Lung (tissue), 16 donors: Measurements from ENCODE around the gene POC5. TPM values are rescaled to one million over a fixed set of nuclear protein-coding genes. Genes with fewer than 3 reads are reported as not detected.

Source experiments
- ATAC-seq: fragments of 200-7000 bp; cut with Tn5 transposase; one replicate; pipeline ENCODE4 v1.9.1; 2020; ENCODE audit warnings: moderate number of reproducible peaks; ENCODE audit not compliant: insufficient read depth, low FRiP score
- DNase-seq, 3 donors: peaks; one replicate each; pipeline ENCODE4 v3.0.0-alpha.2; 2013 to 2017
- H3K27ac ChIP-seq, 2 donors: one replicate each; pipeline ENCODE4 v1.5.1; 2013; ENCODE audit warnings: mild to moderate bottlenecking in 2 of 2, moderate library complexity in 2 of 2, control low read depth in 1 of 2, inconsistent platforms in 1 of 2, low read depth in 1 of 2, low read length in 1 of 2
- H3K27me3 ChIP-seq, 3 donors: one replicate each; pipeline ENCODE4 v1.5.1; 2013; ENCODE audit warnings: low read length in 2 of 3; ENCODE audit not compliant: control insufficient read depth in 3 of 3, insufficient read depth in 3 of 3
- H3K36me3 ChIP-seq, 4 donors: one replicate each; pipeline ENCODE4 v1.5.1; 2013; ENCODE audit warnings: low read length in 4 of 4, mild to moderate bottlenecking in 1 of 4, moderate library complexity in 1 of 4; ENCODE audit not compliant: control insufficient read depth in 4 of 4, insufficient read depth in 4 of 4
- H3K4me1 ChIP-seq, 5 donors: one replicate each; pipeline ENCODE4 v1.5.1; 2013; ENCODE audit warnings: low read length in 5 of 5, mild to moderate bottlenecking in 2 of 5, moderate library complexity in 1 of 5; ENCODE audit not compliant: control insufficient read depth in 5 of 5, insufficient read depth in 5 of 5
- H3K4me3 ChIP-seq: one replicate; pipeline ENCODE4 v1.5.1; 2013; ENCODE audit warnings: mild to moderate bottlenecking, control low read depth, moderate library complexity
- H3K9ac ChIP-seq, 2 donors: one replicate each; pipeline ENCODE4 v1.5.1; 2013; ENCODE audit warnings: low read length in 2 of 2, control low read depth in 1 of 2; ENCODE audit not compliant: insufficient read depth in 1 of 2
- H3K9me3 ChIP-seq, 4 donors: one replicate each; pipeline ENCODE4 v1.5.1; 2013; ENCODE audit warnings: low read length in 3 of 4, mild to moderate bottlenecking in 1 of 4, moderate library complexity in 1 of 4; ENCODE audit not compliant: control insufficient read depth in 4 of 4, insufficient read depth in 3 of 4
- WGBS, 2 donors: extraction: QIAGEN DNeasy Blood & Tissue Kit; methylation state at CpG; one replicate each; pipeline ENCODE4 v1.1.7; 2013; 5-methylcytosine and 5-hydroxymethylcytosine counted together
- long read RNA-seq, 5 donors: transcript quantifications; one replicate each; lab custom pipeline, GENCODE V29; 2026
- polyA plus RNA-seq, 2 donors: library from polyadenylated mRNA; stranded (reverse); fragments of 200-250 nt; gene quantifications; one replicate each; pipeline ENCODE4 v1.2.1, GENCODE V29; 2013
- total RNA-seq, 2 donors: library from RNA; depleted of rRNA in 1 of 2; stranded (reverse); fragments of >200 nt in 1 of 2; gene quantifications; one replicate each; pipeline ENCODE4 v1.2.1, GENCODE V29; 2014 to 2021
- TF ChIP-seq, protein P1 (sequence below): IDR thresholded peaks from 2 replicates; pipeline ENCODE4 v1.5.1; 2012; ENCODE audit warnings: mild to moderate bottlenecking; ENCODE audit errors: control extremely low read depth, extremely low read depth
- donor health status: control.
- donor health status: control.
- donor health status: Bipolar disorder and iron deficiency.
- donor health status: healthy.
- donor health status: DM: yes; HTN: yes; CAD: no.

POC5 gene
- total RNA-seq (10 to 100 TPM; 10.7 to 18.0 TPM), polyA plus RNA-seq (10 to 100 TPM in 1 of 2 donors, 1 to 10 TPM in 1; 7.7 to 11.4 TPM)
- long read RNA-seq, donor 1, partial matches to known transcripts, result 0 of 3 reads
- long read RNA-seq, donor 1, other reads (novel, unspliced or antisense), result 0 of 3 reads
- long read RNA-seq, donor 2, result 0 reads
- long read RNA-seq, donor 3, result 0 reads
- long read RNA-seq, donor 4, partial matches to known transcripts, result 0 of 1 reads
- long read RNA-seq, donor 4, other reads (novel, unspliced or antisense), result 0 of 1 reads
- long read RNA-seq, donor 5, result 0 reads

GRCh38 chr5:75717082-75717922, at the start of gene POC5:
TSS of gene POC5 (minus strand) at chr5:75717437. CDS start at chr5:75712937, 4,500 bp downstream.
- no peaks in the 10 kb centered on the region for H3K27me3 ChIP-seq
- no peaks in the 10 kb centered on the region for H3K9me3 ChIP-seq
- TF ChIP-seq, protein P1, sequence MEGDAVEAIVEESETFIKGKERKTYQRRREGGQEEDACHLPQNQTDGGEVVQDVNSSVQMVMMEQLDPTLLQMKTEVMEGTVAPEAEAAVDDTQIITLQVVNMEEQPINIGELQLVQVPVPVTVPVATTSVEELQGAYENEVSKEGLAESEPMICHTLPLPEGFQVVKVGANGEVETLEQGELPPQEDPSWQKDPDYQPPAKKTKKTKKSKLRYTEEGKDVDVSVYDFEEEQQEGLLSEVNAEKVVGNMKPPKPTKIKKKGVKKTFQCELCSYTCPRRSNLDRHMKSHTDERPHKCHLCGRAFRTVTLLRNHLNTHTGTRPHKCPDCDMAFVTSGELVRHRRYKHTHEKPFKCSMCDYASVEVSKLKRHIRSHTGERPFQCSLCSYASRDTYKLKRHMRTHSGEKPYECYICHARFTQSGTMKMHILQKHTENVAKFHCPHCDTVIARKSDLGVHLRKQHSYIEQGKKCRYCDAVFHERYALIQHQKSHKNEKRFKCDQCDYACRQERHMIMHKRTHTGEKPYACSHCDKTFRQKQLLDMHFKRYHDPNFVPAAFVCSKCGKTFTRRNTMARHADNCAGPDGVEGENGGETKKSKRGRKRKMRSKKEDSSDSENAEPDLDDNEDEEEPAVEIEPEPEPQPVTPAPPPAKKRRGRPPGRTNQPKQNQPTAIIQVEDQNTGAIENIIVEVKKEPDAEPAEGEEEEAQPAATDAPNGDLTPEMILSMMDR, result no peak
- H3K36me3 ChIP-seq, result peaks cover 0 to 2% (median 2%) of the 10 kb centered on the region in 4 donors
- H3K4me1 ChIP-seq, result peaks cover 0 to 7% (median 0%) of the 10 kb centered on the region in 5 donors
- H3K27ac ChIP-seq, result peak within 1 kb of the TSS; percentile 89 to 98
- peak within 1 kb of the TSS; percentile 86 to 94 for H3K9ac ChIP-seq
- ATAC-seq, result peak; percentile 99
- peak within 1 kb of the TSS; percentile 93 for H3K4me3 ChIP-seq
- whole genome bisulfite sequencing, 2 donors, result 10 to 11% methylated on average over 51 of the region's 51 CpGs
- DNase-seq, result peak; percentile 95 to 97 (median 97)

- Histone ChIP-seq H3K27ac (no peak overlapping the region), H3K9me3 (no peaks in the 10 kb centered on the region), H3K27me3 (no peaks in the 10 kb centered on the region), H3K36me3 (no peaks in the 10 kb centered on the region), H3K4me3 (no peak overlapping the region), H3K9ac (no peak overlapping the region), H3K4me1 (no peaks in the 10 kb centered on the region)
- ATAC-seq (no peak), DNase-seq (no peak)
- WGBS, 2 donors, result 89 to 90% methylated on average over 5 of the region's 5 CpGs
- TF ChIP-seq, protein P1, result no peak
Observed at GRCh38 chr5:75758116-75758515, 40.9 kb upstream of the POC5 start.

DNA sequence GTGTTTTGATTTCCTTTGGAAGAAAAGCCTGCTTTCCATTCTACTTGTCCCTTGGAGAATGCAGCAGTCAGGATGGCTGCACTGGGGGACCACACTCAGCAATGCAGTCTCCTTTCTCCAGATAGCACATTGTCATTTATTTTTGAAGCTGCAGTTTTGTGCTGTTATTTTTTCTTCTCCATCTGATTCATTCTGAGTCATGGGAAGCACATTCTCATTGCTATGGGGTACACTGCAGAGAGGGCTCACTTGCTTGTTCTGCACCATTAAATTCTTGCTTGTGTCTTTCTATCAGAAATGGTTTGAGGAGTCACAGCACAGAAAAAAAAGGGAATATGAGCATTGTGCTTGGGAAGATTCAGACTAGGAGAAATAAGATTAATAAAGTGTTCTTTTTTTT, 39.7 kb upstream of the POC5 start:
- Histone ChIP-seq H3K27ac (no peak overlapping the region), H3K4me1 (no peaks in the 10 kb centered on the region), H3K27me3 (no peaks in the 10 kb centered on the region), H3K4me3 (no peak overlapping the region), H3K9me3 (no peaks in the 10 kb centered on the region), H3K36me3 (no peaks in the 10 kb centered on the region), H3K9ac (no peak overlapping the region)
- DNase-seq, result no peak
- TF ChIP-seq, protein P1, result no peak
- ATAC-seq, result no peak
